Spinal cord (tissue), 10 donors: ENCODE data around the gene DOC2B. TPM values are rescaled to one million over a fixed set of nuclear protein-coding genes. Genes with fewer than 3 reads are reported as not detected.
A peak's percentile ranks its signal among the peaks of the same experiment; 100 is the strongest.
"Not testable (repeated sequence)": the region's sequence is repeated elsewhere in the genome, so short reads cannot be mapped to it uniquely, and the experiment has no call there.

ENCODE experiments used
- DNase-seq, 6 donors: peaks; one replicate each; pipeline versions ENCODE4 v3.0.0 to v3.0.0-alpha.2; 2013 to 2015; ENCODE audit warnings: low spot score in 6 of 6, low read depth in 4 of 6
- H3K27ac ChIP-seq: one replicate; pipeline ENCODE4 v1.5.1; 2013; ENCODE audit warnings: low read depth, low read length, control low read depth
- H3K27me3 ChIP-seq: one replicate; pipeline ENCODE4 v1.6.1; 2013; ENCODE audit warnings: low read length; ENCODE audit not compliant: control insufficient read depth, insufficient read depth
- H3K36me3 ChIP-seq: one replicate; pipeline ENCODE4 v1.6.1; 2013; ENCODE audit warnings: low read length; ENCODE audit not compliant: control insufficient read depth, insufficient read depth
- H3K4me1 ChIP-seq: one replicate; pipeline ENCODE4 v1.6.1; 2013; ENCODE audit warnings: low read length; ENCODE audit not compliant: control insufficient read depth, insufficient read depth
- H3K4me3 ChIP-seq: one replicate; pipeline ENCODE4 v1.5.1; 2013; ENCODE audit warnings: low read depth, low read length, control low read depth
- H3K9me3 ChIP-seq: one replicate; pipeline ENCODE4 v1.6.1; 2013; ENCODE audit warnings: low read length; ENCODE audit not compliant: control insufficient read depth, insufficient read depth
- WGBS: methylation state at CpG from one replicate; pipeline ENCODE4 v1.1.5; 2013; ENCODE audit warnings: missing lambda C conversion rate; ENCODE audit not compliant: insufficient coverage; 5-methylcytosine and 5-hydroxymethylcytosine counted together
- polyA plus RNA-seq, 2 donors: library from polyadenylated mRNA; unstranded; fragments of 120-200 nt; gene quantifications; one replicate each; pipeline ENCODE4 v1.2.1, GENCODE V29; 2013; ENCODE audit not compliant: insufficient read length in 2 of 2
- total RNA-seq, 2 donors: library from RNA; depleted of rRNA in 1 of 2; stranded (reverse); fragments of 120-200 nt in 1 of 2; fragments of >200 nt in 1 of 2; gene quantifications; one replicate each; pipeline versions ENCODE4 v1.2.3 to v1.2.4, GENCODE V29; 2013 to 2014
- donor health status: healthy.

Gene DOC2B
- total and polyA plus RNA-seq, 4 donors: 11.5 to 60.9 (median 41.0) TPM

DNA sequence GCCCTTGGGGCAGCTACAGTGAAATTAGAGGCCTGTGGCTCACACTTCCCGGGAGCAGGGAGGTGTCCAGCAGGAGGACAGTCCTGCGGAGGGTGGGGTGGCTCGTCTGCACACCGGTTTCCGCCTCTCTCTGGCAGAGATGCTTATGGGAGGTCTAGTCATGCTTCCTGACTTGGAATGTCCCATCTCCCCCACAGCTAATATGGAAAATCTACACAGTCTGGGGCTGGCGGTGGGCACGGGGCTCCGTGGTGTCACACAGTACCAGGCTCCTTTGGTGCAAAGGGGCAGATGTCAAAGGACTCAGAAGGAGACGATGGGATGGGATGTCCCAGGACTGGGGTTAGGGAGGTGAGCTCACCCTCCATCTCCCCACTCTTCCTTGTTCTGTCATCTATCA, 44.1 kb upstream of the DOC2B start:
- no CpG with 5 or more reads among the region's 9 CpGs for WGBS
- no peaks in the 10 kb centered on the region for H3K27me3 ChIP-seq
- no peaks in the 10 kb centered on the region for H3K36me3 ChIP-seq
- H3K4me3 ChIP-seq: no peak overlapping the region
- no peaks in the 10 kb centered on the region for H3K9me3 ChIP-seq
- no peak for DNase-seq
- H3K27ac ChIP-seq: no peak overlapping the region
- peaks cover 37% of the 10 kb centered on the region for H3K4me1 ChIP-seq

DNA sequence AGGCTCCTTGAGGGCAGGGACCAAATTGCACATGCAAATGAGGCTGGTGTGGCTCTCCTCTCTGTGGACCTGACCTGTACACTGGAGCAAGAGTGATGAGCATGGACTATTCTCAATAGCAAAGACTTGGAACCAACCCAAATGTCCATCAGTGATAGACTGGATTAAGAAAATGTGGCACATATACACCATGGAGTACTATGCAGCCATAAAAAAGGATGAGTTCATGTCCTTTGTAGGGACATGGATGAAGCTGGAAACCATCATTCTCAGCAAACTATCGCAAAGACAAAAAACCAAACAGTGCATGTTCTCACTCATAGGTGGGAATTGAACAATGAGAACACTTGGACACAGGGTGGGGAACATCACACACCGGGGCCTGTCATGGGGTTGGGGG, 43.1 kb upstream of the DOC2B start:
- H3K4me3 ChIP-seq, DNase-seq, H3K9me3 ChIP-seq, H3K27ac ChIP-seq, H3K27me3 ChIP-seq, H3K36me3 ChIP-seq: not testable (repeated sequence)
- peaks cover 37% of the 10 kb centered on the region for H3K4me1 ChIP-seq
- WGBS: no CpG with 5 or more reads among the region's 2 CpGs

DNA sequence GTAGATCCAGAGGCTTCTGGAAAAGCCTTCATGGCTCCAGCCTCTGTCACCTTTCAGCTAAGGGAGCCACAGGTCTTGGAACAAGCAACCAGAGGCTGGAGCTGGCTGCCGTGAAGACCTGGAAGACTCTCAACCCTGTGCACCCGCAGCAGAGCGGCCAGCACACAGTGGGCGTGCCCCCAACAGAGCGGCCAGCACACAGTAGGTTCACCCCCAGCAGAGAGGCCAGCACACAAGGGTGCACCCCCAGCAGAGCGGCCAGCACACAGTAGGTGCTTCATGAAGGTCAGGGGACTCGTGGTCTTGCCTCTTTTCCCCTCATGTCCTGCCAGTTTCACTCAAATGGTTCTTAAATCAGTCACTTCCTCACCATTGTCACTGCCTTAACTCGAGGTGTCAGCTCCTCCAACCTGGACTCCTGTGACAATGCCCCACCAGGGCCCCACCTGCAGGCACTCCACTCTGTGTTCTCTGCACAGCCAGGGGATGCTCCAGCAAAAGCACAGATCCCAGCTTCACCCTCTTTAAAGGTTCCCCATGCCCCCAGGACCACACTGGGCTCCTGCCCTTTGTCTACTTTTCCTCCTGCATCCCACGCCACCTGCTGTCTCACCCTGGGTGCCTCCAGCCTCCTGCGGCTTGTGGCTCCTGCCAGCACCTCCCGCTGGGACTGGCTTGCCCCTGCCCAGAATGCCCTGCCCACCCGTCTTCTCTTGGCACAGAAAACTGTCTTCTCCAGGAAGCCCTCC, 42.4 kb upstream of the DOC2B start:
- H3K4me3 ChIP-seq: no peak overlapping the region
- WGBS: 80% methylated on average over 12 of the region's 12 CpGs
- no peak for DNase-seq
- no peaks in the 10 kb centered on the region for H3K36me3 ChIP-seq
- no peak overlapping the region for H3K27ac ChIP-seq
- H3K9me3 ChIP-seq: no peaks in the 10 kb centered on the region
- H3K27me3 ChIP-seq: no peaks in the 10 kb centered on the region
- H3K4me1 ChIP-seq: peaks cover 38% of the 10 kb centered on the region

DNA sequence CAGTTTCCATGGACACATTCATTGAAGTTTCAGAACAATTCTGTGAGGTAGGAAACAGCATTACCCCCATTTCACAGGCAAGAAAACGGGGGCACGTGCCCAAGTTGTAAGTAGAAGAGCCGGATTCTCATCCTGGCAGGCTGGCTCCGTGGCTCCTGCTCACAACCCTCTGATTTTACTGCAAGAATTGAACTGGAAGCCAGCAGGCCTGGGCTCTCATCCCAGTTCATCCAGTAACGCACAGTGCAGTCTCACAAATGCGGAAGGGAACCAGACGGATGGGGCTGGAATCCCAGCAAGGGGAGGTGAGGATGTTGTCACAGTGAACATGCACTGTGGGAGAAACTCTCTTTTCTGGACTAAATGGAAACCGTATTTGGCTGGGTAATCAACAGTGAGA, 40.7 kb upstream of the DOC2B start:
- no peak overlapping the region for H3K27ac ChIP-seq
- no peaks in the 10 kb centered on the region for H3K36me3 ChIP-seq
- peak in 2 of 6 donors; percentile 22 to 91 for DNase-seq
- no peaks in the 10 kb centered on the region for H3K9me3 ChIP-seq
- no peaks in the 10 kb centered on the region for H3K27me3 ChIP-seq
- WGBS: 56% methylated on average over 3 of the region's 8 CpGs
- no peak overlapping the region for H3K4me3 ChIP-seq
- H3K4me1 ChIP-seq: peaks cover 30% of the 10 kb centered on the region

DNA sequence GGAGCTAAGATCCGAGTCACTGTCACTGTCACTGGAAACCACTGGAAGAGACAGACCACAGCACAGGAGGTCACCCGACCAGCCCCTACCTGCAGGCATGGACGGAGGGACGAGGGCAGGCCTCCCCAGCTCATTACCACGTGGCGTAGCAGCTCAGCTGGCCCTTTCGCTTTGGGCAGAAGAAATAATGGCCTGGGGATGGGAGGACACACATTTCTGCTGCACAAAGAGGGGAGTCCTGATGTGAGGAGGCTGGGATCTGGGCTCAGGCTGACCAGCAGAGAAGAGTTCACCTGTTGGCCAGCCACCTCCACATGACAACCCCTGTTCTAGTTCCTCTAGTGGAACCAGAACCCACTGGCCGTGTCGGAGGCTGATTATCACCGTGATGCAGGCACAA, 38.2 kb upstream of the DOC2B start:
- Histone ChIP-seq H3K27ac (no peak overlapping the region), H3K36me3 (peaks cover 3% of the 10 kb centered on the region), H3K27me3 (no peaks in the 10 kb centered on the region), H3K4me1 (peaks cover 16% of the 10 kb centered on the region), H3K4me3 (no peak overlapping the region), H3K9me3 (no peaks in the 10 kb centered on the region)
- 93% methylated on average over 10 of the region's 10 CpGs for WGBS
- DNase-seq: no peak

DNA sequence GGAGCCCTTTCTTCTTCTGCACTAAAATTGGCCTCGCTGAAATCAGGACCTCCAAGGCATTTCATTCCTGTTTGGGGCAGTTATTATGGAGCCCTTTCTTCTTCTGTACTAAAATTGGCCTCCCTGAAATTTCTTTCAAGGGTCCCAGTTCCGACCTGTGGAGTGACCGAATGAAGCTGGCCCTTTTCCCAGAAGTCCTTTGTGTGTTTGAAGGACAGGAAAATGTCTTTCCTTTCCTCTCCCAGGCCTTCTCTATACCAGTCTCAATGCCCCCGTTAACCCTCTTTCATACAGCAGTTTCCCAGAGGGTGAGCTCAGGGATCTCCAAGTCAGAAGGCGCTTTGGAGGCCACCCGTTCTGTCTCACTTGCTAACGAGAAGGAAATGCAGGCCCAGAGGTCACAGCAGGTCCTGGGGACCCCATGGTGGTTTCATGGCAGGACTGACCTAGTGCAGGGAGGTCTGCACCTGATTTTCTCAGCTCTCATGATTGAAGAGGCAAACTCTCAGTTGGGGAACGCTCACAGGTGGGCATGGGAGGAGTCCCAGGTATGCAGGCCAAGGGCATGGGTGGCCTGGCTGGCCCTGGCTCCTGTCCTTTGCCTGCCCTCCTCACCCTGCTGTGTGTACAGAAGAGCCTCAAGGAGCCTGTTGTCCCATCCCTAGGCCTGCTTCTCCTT, 37.1 kb upstream of the DOC2B start:
- H3K9me3 ChIP-seq: no peaks in the 10 kb centered on the region
- no peak overlapping the region for H3K4me3 ChIP-seq
- H3K27me3 ChIP-seq: no peaks in the 10 kb centered on the region
- peaks cover 16% of the 10 kb centered on the region for H3K4me1 ChIP-seq
- 37% methylated on average over 5 of the region's 8 CpGs for WGBS
- peak in 2 of 6 donors; percentile 54 to 59 for DNase-seq
- H3K36me3 ChIP-seq: peaks cover 6% of the 10 kb centered on the region
- H3K27ac ChIP-seq: no peak overlapping the region

DNA sequence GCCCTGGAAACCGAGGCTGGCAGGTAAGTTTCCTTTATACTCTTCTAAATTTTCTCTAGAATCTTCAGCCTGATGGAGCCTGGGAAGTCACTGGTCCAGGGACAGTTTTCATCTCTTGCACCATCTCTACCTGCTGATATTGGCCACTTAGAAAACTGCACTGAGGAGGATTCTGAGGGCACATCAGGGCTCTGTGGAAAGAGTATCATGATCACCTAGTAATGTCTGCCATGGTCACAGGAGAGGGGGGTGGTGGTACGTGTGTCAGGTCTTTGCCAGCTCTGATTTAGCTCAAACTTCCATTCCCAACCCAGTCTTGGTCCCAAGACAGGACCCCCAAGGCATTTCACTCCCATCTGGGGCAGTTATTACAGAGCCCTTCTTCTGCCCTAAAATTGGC, 35.2 kb upstream of the DOC2B start:
- H3K36me3 ChIP-seq: peaks cover 9% of the 10 kb centered on the region
- peaks cover 10% of the 10 kb centered on the region for H3K4me1 ChIP-seq
- no peak for DNase-seq
- H3K27ac ChIP-seq: no peak overlapping the region
- WGBS: no CpG with 5 or more reads among the region's 2 CpGs
- H3K4me3 ChIP-seq: no peak overlapping the region
- no peaks in the 10 kb centered on the region for H3K9me3 ChIP-seq
- no peaks in the 10 kb centered on the region for H3K27me3 ChIP-seq

DNA sequence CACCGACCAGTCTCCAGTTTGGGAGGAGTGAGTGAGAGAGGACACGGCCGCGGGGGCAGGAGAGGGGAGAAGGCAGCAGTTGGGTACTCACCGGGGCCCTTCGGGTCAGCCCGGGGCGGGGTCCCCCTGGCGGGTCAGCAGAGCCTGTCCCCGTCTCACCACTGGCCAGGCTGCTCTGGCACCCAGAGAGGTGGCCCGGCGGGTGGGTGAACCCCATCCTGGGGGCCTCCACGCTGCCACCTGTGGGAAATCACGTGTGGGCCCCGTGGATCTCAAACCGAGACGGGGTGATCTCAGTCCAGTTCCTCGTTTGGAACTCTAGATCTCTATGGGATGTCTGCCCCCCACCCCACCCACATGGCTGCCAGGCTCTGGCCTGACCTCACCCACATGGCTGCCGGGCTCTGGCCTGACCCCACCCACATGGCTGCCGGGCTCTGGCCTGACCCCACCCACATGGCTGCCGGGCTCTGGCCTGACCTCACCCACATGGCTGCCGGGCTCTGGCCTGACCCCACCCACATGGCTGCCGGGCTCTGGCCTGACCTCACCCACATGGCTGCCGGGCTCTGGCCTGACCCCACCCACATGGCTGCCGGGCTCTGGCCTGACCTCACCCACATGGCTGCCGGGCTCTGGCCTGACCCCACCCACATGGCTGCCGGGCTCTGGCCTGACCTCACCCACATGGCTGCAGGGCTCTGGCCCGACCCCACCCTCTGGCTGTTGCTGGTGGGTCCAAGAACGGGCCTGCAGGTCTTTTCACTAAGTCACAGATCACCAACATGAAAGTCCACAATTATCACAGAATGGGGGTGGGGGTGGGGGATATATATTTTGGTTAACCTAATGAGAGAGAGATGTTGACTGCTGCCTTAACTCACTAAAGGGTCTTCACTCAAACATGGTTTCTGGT, 34.4 kb upstream of the DOC2B start:
- not testable (repeated sequence) for DNase-seq

DNA sequence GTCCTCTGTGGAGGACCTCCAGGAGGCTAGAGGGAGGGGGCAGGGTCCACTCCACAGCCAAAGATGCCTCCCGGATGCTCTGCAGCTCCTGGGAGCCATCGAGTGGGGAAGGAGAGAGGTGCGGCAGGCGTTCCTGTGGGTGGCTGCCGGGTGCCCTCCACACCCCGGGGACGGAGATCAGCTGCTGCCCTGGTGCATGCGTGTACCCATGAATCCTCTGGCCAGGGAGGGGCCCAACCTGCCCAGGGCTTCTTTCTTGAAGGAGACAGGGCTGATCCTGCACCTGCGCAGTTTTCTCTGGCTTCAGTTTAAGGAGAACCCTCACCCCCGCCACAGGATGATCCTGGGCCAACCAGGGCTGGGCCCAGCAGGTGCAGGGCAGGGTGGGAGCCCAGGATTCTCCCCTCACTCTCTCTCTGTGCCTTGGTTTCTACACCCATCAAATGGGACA, 33.5 kb upstream of the DOC2B start:
- no peak for DNase-seq
- Histone ChIP-seq H3K27me3 (no peaks in the 10 kb centered on the region), H3K4me3 (no peak overlapping the region), H3K36me3 (peaks cover 9% of the 10 kb centered on the region), H3K4me1 (peaks cover 10% of the 10 kb centered on the region), H3K9me3 (no peaks in the 10 kb centered on the region), H3K27ac (no peak overlapping the region)
- WGBS: 95% methylated on average over 10 of the region's 10 CpGs

More for the DNA sequence above, 34.4 kb upstream of the DOC2B start:
- not testable (repeated sequence) for H3K27me3 ChIP-seq, H3K36me3 ChIP-seq, H3K27ac ChIP-seq, H3K4me1 ChIP-seq, H3K9me3 ChIP-seq, H3K4me3 ChIP-seq
- WGBS: 62% methylated on average over 18 of the region's 29 CpGs
